ENCODE measurements around the gene WDR1.

The WDR1 gene

DNA sequence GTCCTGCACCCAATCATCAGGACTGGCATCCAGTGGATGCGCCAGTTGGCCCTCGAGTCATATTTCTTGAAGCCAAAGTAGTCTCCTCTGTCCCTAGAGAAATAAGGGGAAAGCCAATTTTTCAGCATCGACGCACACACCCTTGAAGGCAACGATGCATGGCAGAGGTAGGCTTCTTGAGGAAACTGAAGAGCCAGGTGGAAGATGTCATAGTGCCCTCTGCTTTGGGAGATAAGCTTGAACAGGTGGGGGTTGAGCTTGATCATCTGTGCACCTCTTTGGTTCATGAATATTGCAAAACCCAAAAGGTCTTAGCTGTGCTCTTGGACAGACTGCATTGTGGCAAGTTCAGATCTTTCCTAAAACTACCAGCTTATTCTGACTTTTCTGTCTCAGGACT is 34.6 kb upstream of the WDR1 start:
- Histone ChIP-seq H3K4me1 (ENCODE audit: insufficient read depth, low read length, severe bottlenecking) (no peaks in the 10 kb centered on the region), H3K79me2 (ENCODE audit: insufficient read depth, low read length) (no peaks in the 10 kb centered on the region), H4K20me1 (ENCODE audit: insufficient read depth, low read length) (no peaks in the 10 kb centered on the region), H3F3A (ENCODE audit: insufficient read depth, low read length) (no peaks in the 10 kb centered on the region), H3K27me3 (ENCODE audit: insufficient read depth, low read length) (no peaks in the 10 kb centered on the region), H3K27ac (ENCODE audit: low read depth, low read length, poor library complexity, severe bottlenecking) (no peak overlapping the region), H3K9me2 (ENCODE audit: low read depth, low read length) (no peaks in the 10 kb centered on the region), H3K4me2 (ENCODE audit: low read length) (no peak overlapping the region), H3K36me3 (ENCODE audit: insufficient read depth, low read length) (no peaks in the 10 kb centered on the region), H3K9ac (ENCODE audit: low read length) (no peak overlapping the region), H3K9me3 (ENCODE audit: low read length) (no peaks in the 10 kb centered on the region), H2AFZ (ENCODE audit: low read length) (no peak overlapping the region), H3K4me3 (ENCODE audit: low read depth, low read length, poor library complexity, severe bottlenecking) (no peak overlapping the region)
- TF ChIP-seq, protein P1, sequence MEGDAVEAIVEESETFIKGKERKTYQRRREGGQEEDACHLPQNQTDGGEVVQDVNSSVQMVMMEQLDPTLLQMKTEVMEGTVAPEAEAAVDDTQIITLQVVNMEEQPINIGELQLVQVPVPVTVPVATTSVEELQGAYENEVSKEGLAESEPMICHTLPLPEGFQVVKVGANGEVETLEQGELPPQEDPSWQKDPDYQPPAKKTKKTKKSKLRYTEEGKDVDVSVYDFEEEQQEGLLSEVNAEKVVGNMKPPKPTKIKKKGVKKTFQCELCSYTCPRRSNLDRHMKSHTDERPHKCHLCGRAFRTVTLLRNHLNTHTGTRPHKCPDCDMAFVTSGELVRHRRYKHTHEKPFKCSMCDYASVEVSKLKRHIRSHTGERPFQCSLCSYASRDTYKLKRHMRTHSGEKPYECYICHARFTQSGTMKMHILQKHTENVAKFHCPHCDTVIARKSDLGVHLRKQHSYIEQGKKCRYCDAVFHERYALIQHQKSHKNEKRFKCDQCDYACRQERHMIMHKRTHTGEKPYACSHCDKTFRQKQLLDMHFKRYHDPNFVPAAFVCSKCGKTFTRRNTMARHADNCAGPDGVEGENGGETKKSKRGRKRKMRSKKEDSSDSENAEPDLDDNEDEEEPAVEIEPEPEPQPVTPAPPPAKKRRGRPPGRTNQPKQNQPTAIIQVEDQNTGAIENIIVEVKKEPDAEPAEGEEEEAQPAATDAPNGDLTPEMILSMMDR (IDR thresholded peaks at IDR 0.05; ENCODE audit: low read length): no peak
- TF ChIP-seq EZH2 (IDR thresholded peaks at IDR 0.05; ENCODE audit: borderline replicate concordance, low read length): no peak

GRCh38 chr4:10144966-10145365 is 28.4 kb upstream of the WDR1 start:
- H3K27ac ChIP-seq (ENCODE audit: low read depth, low read length, poor library complexity, severe bottlenecking): no peak overlapping the region

GRCh38 chr4:10144479-10144878 is 27.9 kb upstream of the WDR1 start:
- Histone ChIP-seq H3K4me3 (ENCODE audit: low read depth, low read length, poor library complexity, severe bottlenecking) (no peak overlapping the region), H3K9ac (ENCODE audit: low read length) (no peak overlapping the region), H3K36me3 (ENCODE audit: insufficient read depth, low read length) (no peaks in the 10 kb centered on the region), H3K79me2 (ENCODE audit: insufficient read depth, low read length) (no peaks in the 10 kb centered on the region), H3K9me2 (ENCODE audit: low read depth, low read length) (no peaks in the 10 kb centered on the region), H3K4me1 (ENCODE audit: insufficient read depth, low read length, severe bottlenecking) (no peaks in the 10 kb centered on the region), H3K27ac (ENCODE audit: low read depth, low read length, poor library complexity, severe bottlenecking) (no peak overlapping the region), H2AFZ (ENCODE audit: low read length) (no peak overlapping the region), H3K9me3 (ENCODE audit: low read length) (no peaks in the 10 kb centered on the region), H3K4me2 (ENCODE audit: low read length) (no peak overlapping the region), H3K27me3 (ENCODE audit: insufficient read depth, low read length) (no peaks in the 10 kb centered on the region), H3F3A (ENCODE audit: insufficient read depth, low read length) (no peaks in the 10 kb centered on the region), H4K20me1 (ENCODE audit: insufficient read depth, low read length) (no peaks in the 10 kb centered on the region)
- TF ChIP-seq EZH2 (IDR thresholded peaks at IDR 0.05; ENCODE audit: borderline replicate concordance, low read length): no peak
- TF ChIP-seq, protein P1 (IDR thresholded peaks at IDR 0.05; ENCODE audit: low read length): no peak

More at GRCh38 chr4:10144966-10145365, 28.4 kb upstream of the WDR1 start:
- H3K27me3 ChIP-seq (ENCODE audit: insufficient read depth, low read length): no peaks in the 10 kb centered on the region
- no peak overlapping the region for H3K9ac ChIP-seq (ENCODE audit: low read length)
- no peaks in the 10 kb centered on the region for H3F3A ChIP-seq (ENCODE audit: insufficient read depth, low read length)
- H3K4me1 ChIP-seq (ENCODE audit: insufficient read depth, low read length, severe bottlenecking): no peaks in the 10 kb centered on the region
- H3K36me3 ChIP-seq (ENCODE audit: insufficient read depth, low read length): no peaks in the 10 kb centered on the region
- H3K4me3 ChIP-seq (ENCODE audit: low read depth, low read length, poor library complexity, severe bottlenecking): no peak overlapping the region
- H3K9me2 ChIP-seq (ENCODE audit: low read depth, low read length): no peaks in the 10 kb centered on the region
- H3K9me3 ChIP-seq (ENCODE audit: low read length): no peaks in the 10 kb centered on the region
- no peak overlapping the region for H3K4me2 ChIP-seq (ENCODE audit: low read length)
- TF ChIP-seq, protein P1 (IDR thresholded peaks at IDR 0.05; ENCODE audit: low read length): no peak
- TF ChIP-seq EZH2 (IDR thresholded peaks at IDR 0.05; ENCODE audit: borderline replicate concordance, low read length): no peak
- no peak overlapping the region for H2AFZ ChIP-seq (ENCODE audit: low read length)
- no peaks in the 10 kb centered on the region for H4K20me1 ChIP-seq (ENCODE audit: insufficient read depth, low read length)
- no peaks in the 10 kb centered on the region for H3K79me2 ChIP-seq (ENCODE audit: insufficient read depth, low read length)

All from OCI-LY1 (cell line).